ENCODE results near the gene NDUFS7.
"Not testable (repeated sequence)": the region's sequence is repeated elsewhere in the genome, so short reads cannot be mapped to it uniquely, and the experiment has no call there.

The NDUFS7 gene

GRCh38 chr19:1410789-1411188 lies 27.1 kb downstream of the NDUFS7 start:
- H3K4me1 ChIP-seq (ENCODE audit: control insufficient read depth, insufficient read depth, low read length), result peaks cover 49% of the 10 kb centered on the region
- H3K36me3 ChIP-seq (ENCODE audit: control insufficient read depth, insufficient read depth, low read length), result no peaks in the 10 kb centered on the region
- peak overlapping the region; percentile 15 for H3K9ac ChIP-seq (ENCODE audit: low read length)
- H3K9me3 ChIP-seq (ENCODE audit: control insufficient read depth, low read length), result no peaks in the 10 kb centered on the region
- no peak overlapping the region for H3K4me3 ChIP-seq (ENCODE audit: low read length)
- H3K27me3 ChIP-seq (ENCODE audit: control insufficient read depth, insufficient read depth, low read length), result no peaks in the 10 kb centered on the region

GRCh38 chr19:1411255-1412191 lies 27.8 kb downstream of the NDUFS7 start:
- Histone ChIP-seq H3K4me3 (ENCODE audit: low read length) (no peak overlapping the region), H3K9ac (ENCODE audit: low read length) (peak overlapping the region; percentile 1), H3K27me3 (ENCODE audit: control insufficient read depth, insufficient read depth, low read length) (no peaks in the 10 kb centered on the region), H3K4me1 (ENCODE audit: control insufficient read depth, insufficient read depth, low read length) (peaks cover 57% of the 10 kb centered on the region), H3K36me3 (ENCODE audit: control insufficient read depth, insufficient read depth, low read length) (no peaks in the 10 kb centered on the region), H3K9me3 (ENCODE audit: control insufficient read depth, low read length) (no peaks in the 10 kb centered on the region)

- Histone ChIP-seq H3K27me3 (ENCODE audit: control insufficient read depth, insufficient read depth, low read length) (no peaks in the 10 kb centered on the region), H3K9me3 (ENCODE audit: control insufficient read depth, low read length) (no peaks in the 10 kb centered on the region), H3K36me3 (ENCODE audit: control insufficient read depth, insufficient read depth, low read length) (no peaks in the 10 kb centered on the region), H3K4me1 (ENCODE audit: control insufficient read depth, insufficient read depth, low read length) (peaks cover 66% of the 10 kb centered on the region), H3K9ac (ENCODE audit: low read length) (no peak overlapping the region), H3K4me3 (ENCODE audit: low read length) (no peak overlapping the region)
These were observed 28.7 kb downstream of the NDUFS7 start for GRCh38 chr19:1412323-1412923.

GRCh38 chr19:1412995-1413800 lies 29.5 kb downstream of the NDUFS7 start:
- H3K36me3 ChIP-seq (ENCODE audit: control insufficient read depth, insufficient read depth, low read length), result no peaks in the 10 kb centered on the region
- H3K9ac ChIP-seq (ENCODE audit: low read length), result no peak overlapping the region
- H3K4me3 ChIP-seq (ENCODE audit: low read length), result no peak overlapping the region
- no peaks in the 10 kb centered on the region for H3K9me3 ChIP-seq (ENCODE audit: control insufficient read depth, low read length)
- H3K27me3 ChIP-seq (ENCODE audit: control insufficient read depth, insufficient read depth, low read length), result no peaks in the 10 kb centered on the region
- peaks cover 72% of the 10 kb centered on the region for H3K4me1 ChIP-seq (ENCODE audit: control insufficient read depth, insufficient read depth, low read length)

- Histone ChIP-seq H3K4me3 (ENCODE audit: low read length) (no peak overlapping the region), H3K9me3 (ENCODE audit: control insufficient read depth, low read length) (no peaks in the 10 kb centered on the region), H3K4me1 (ENCODE audit: control insufficient read depth, insufficient read depth, low read length) (peaks cover 53% of the 10 kb centered on the region), H3K36me3 (ENCODE audit: control insufficient read depth, insufficient read depth, low read length) (peaks cover 3% of the 10 kb centered on the region), H3K9ac (ENCODE audit: low read length) (peak overlapping the region; percentile 54), H3K27me3 (ENCODE audit: control insufficient read depth, insufficient read depth, low read length) (no peaks in the 10 kb centered on the region)
These were observed 32.5 kb downstream of the NDUFS7 start for GRCh38 chr19:1416014-1416841.

GRCh38 chr19:1417145-1417544 lies 33.4 kb downstream of the NDUFS7 start:
- H3K36me3 ChIP-seq (ENCODE audit: control insufficient read depth, insufficient read depth, low read length), result peaks cover 3% of the 10 kb centered on the region
- no peak overlapping the region for H3K9ac ChIP-seq (ENCODE audit: low read length)
- H3K27me3 ChIP-seq (ENCODE audit: control insufficient read depth, insufficient read depth, low read length), result no peaks in the 10 kb centered on the region
- no peak overlapping the region for H3K4me3 ChIP-seq (ENCODE audit: low read length)
- no peaks in the 10 kb centered on the region for H3K9me3 ChIP-seq (ENCODE audit: control insufficient read depth, low read length)
- H3K4me1 ChIP-seq (ENCODE audit: control insufficient read depth, insufficient read depth, low read length), result peaks cover 45% of the 10 kb centered on the region

GRCh38 chr19:1417681-1418495 lies 34.2 kb downstream of the NDUFS7 start:
- no peaks in the 10 kb centered on the region for H3K27me3 ChIP-seq (ENCODE audit: control insufficient read depth, insufficient read depth, low read length)
- H3K9ac ChIP-seq (ENCODE audit: low read length), result no peak overlapping the region
- no peaks in the 10 kb centered on the region for H3K9me3 ChIP-seq (ENCODE audit: control insufficient read depth, low read length)
- H3K36me3 ChIP-seq (ENCODE audit: control insufficient read depth, insufficient read depth, low read length), result peaks cover 3% of the 10 kb centered on the region
- H3K4me3 ChIP-seq (ENCODE audit: low read length), result no peak overlapping the region
- peaks cover 39% of the 10 kb centered on the region for H3K4me1 ChIP-seq (ENCODE audit: control insufficient read depth, insufficient read depth, low read length)

- Histone ChIP-seq H3K9me3 (ENCODE audit: control insufficient read depth, low read length) (no peaks in the 10 kb centered on the region), H3K9ac (ENCODE audit: low read length) (no peak overlapping the region), H3K27me3 (ENCODE audit: control insufficient read depth, insufficient read depth, low read length) (no peaks in the 10 kb centered on the region), H3K4me3 (ENCODE audit: low read length) (no peak overlapping the region), H3K36me3 (ENCODE audit: control insufficient read depth, insufficient read depth, low read length) (peaks cover 3% of the 10 kb centered on the region), H3K4me1 (ENCODE audit: control insufficient read depth, insufficient read depth, low read length) (peaks cover 39% of the 10 kb centered on the region)
These were observed 34.7 kb downstream of the NDUFS7 start for GRCh38 chr19:1418496-1418775.

- H3K36me3 ChIP-seq (ENCODE audit: control insufficient read depth, insufficient read depth, low read length), result peaks cover 3% of the 10 kb centered on the region
- H3K9ac ChIP-seq (ENCODE audit: low read length), result no peak overlapping the region
- no peaks in the 10 kb centered on the region for H3K27me3 ChIP-seq (ENCODE audit: control insufficient read depth, insufficient read depth, low read length)
- H3K9me3 ChIP-seq (ENCODE audit: control insufficient read depth, low read length), result no peaks in the 10 kb centered on the region
- peaks cover 39% of the 10 kb centered on the region for H3K4me1 ChIP-seq (ENCODE audit: control insufficient read depth, insufficient read depth, low read length)
- H3K4me3 ChIP-seq (ENCODE audit: low read length), result no peak overlapping the region
These were observed 35.4 kb downstream of the NDUFS7 start for GRCh38 chr19:1418951-1419738.

GRCh38 chr19:1420085-1420484 lies 36.4 kb downstream of the NDUFS7 start:
- not testable (repeated sequence) for H3K9me3 ChIP-seq (ENCODE audit: control insufficient read depth, low read length); H3K4me3 ChIP-seq (ENCODE audit: low read length); H3K27me3 ChIP-seq (ENCODE audit: control insufficient read depth, insufficient read depth, low read length); H3K36me3 ChIP-seq (ENCODE audit: control insufficient read depth, insufficient read depth, low read length); H3K9ac ChIP-seq (ENCODE audit: low read length)
- H3K4me1 ChIP-seq (ENCODE audit: control insufficient read depth, insufficient read depth, low read length), result peaks cover 41% of the 10 kb centered on the region
